Sigmoid colon (tissue), 4 donors: ENCODE data around the gene MARK3.

Experiments used
- EP300 ChIP-seq, 4 donors: sonication (generic); formaldehyde crosslinking; IDR thresholded peaks; one replicate each; pipeline ENCODE4 v1.6.1; 2017; ENCODE audit warnings: antibody characterized with exemption in 4 of 4
- POLR2A ChIP-seq, 2 donors: fragments of 450-650 bp; IDR thresholded peaks; one replicate each; pipeline ENCODE4 v1.6.1; 2016; ENCODE audit warnings: antibody characterized with exemption in 2 of 2, mild to moderate bottlenecking in 2 of 2, moderate library complexity in 2 of 2
- POLR2AphosphoS5 ChIP-seq, 4 donors: sonication (generic); formaldehyde crosslinking; IDR thresholded peaks; one replicate each; pipeline ENCODE4 v1.6.1; 2017; ENCODE audit warnings: antibody characterized with exemption in 4 of 4
- TF ChIP-seq, protein P1 (sequence below), 4 experiments: fragments of 450-650 bp in 3 of 4; fragments of 200-600 bp in 1 of 4; IDR thresholded peaks; one replicate each; pipeline ENCODE4 v1.5.1; 2016 to 2019; ENCODE audit warnings: antibody characterized with exemption in 4 of 4, mild to moderate bottlenecking in 3 of 4, moderate library complexity in 2 of 4

DNA sequence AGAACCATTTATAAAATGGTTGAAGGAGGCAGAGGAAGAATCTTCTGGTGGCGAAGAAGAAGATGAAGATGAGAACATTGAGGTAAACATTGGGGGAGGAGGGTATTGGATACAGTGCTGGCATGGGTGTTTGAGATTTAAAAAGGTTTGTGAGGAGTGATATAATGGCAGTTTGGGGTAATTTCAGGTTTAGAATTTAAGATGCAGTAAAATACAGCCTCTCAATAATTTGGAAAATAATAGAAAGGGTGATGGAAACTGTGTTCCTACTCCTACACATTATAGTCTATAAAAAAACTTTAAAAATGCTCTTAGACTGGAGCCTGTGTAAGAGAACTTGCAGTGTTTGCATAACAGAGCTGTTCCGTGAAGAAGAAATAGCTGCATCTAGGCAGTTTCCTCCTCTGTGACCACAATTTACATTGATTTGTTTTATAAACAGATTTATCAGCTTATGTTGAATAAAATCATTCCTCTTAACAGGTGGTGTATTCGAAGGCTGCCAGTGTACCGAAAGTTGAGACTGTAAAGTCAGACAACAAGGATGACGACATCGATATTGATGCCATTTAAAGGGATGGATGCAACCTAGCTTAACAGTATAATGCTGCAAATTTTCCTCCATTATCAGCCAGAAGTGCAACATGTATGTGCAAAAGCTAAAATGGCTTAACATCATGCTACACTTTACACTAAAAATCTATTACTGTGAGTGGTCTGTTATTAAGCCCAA lies 44.6 kb upstream of the MARK3 start:
- TF ChIP-seq, protein P1, sequence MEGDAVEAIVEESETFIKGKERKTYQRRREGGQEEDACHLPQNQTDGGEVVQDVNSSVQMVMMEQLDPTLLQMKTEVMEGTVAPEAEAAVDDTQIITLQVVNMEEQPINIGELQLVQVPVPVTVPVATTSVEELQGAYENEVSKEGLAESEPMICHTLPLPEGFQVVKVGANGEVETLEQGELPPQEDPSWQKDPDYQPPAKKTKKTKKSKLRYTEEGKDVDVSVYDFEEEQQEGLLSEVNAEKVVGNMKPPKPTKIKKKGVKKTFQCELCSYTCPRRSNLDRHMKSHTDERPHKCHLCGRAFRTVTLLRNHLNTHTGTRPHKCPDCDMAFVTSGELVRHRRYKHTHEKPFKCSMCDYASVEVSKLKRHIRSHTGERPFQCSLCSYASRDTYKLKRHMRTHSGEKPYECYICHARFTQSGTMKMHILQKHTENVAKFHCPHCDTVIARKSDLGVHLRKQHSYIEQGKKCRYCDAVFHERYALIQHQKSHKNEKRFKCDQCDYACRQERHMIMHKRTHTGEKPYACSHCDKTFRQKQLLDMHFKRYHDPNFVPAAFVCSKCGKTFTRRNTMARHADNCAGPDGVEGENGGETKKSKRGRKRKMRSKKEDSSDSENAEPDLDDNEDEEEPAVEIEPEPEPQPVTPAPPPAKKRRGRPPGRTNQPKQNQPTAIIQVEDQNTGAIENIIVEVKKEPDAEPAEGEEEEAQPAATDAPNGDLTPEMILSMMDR (IDR thresholded peaks at IDR 0.05) = no peak
- no peak for TF ChIP-seq POLR2A (IDR thresholded peaks at IDR 0.05)
- TF ChIP-seq EP300 (IDR thresholded peaks at IDR 0.05) = no peak
- TF ChIP-seq POLR2AphosphoS5 (IDR thresholded peaks at IDR 0.05) = no peak
